Measurements from ENCODE around the gene UPP1. TPM values are rescaled to one million over a fixed set of nuclear protein-coding genes. Genes with fewer than 3 reads are reported as not detected.
A peak's percentile ranks its signal among the peaks of the same experiment; 100 is the strongest.

The UPP1 gene
- total and polyA plus RNA-seq, 2 of the 13 experiments (the other 11 are each of a cell fraction or from before 2014, with no cell fraction given), result 5.7 to 9.8 TPM

GRCh38 chr7:48109848-48110663 lies 21.0 kb downstream of the UPP1 start (continued):
- TF ChIP-seq ZNF639 (CRISPR knock-in tag; conservative IDR thresholded peaks at IDR 0.05) (no peak), GRHL1 (CRISPR knock-in tag; conservative IDR thresholded peaks at IDR 0.05) (no peak), TEAD3 (CRISPR knock-in tag; optimal IDR thresholded peaks at IDR 0.05; ENCODE audit: borderline replicate concordance) (peak; percentile 34), ATF3 (CRISPR knock-in tag; IDR thresholded peaks at IDR 0.05) (no peak), DZIP1 (CRISPR knock-in tag; IDR thresholded peaks at IDR 0.05) (no peak), ZNF850 (CRISPR knock-in tag; conservative IDR thresholded peaks at IDR 0.05) (no peak), MAX (IDR thresholded peaks at IDR 0.05) (peak; percentile 27; the same call in 1 of the 2 replicates), ZNF841 (CRISPR knock-in tag; IDR thresholded peaks at IDR 0.05; ENCODE audit: borderline replicate concordance) (no peak), BRCA1 (CRISPR knock-in tag; IDR thresholded peaks at IDR 0.05) (no peak), CSRNP1 (CRISPR knock-in tag; IDR thresholded peaks at IDR 0.05) (no peak), SOX6 (IDR thresholded peaks at IDR 0.05) (no peak), SOX6 (CRISPR knock-in tag; IDR thresholded peaks at IDR 0.05) (peak; percentile 50), CTCF (CRISPR knock-in tag; IDR thresholded peaks at IDR 0.05) (peak; percentile 97), ZNF264 (CRISPR knock-in tag; IDR thresholded peaks at IDR 0.05) (no peak)

Measured in HepG2 (cell line).